ENCODE data around the gene TBX10. TPM values are rescaled to one million over a fixed set of nuclear protein-coding genes. Genes with fewer than 3 reads are reported as not detected.

The TBX10 gene
- total RNA-seq, 4 donors from 2014 or later = not detected

DNA sequence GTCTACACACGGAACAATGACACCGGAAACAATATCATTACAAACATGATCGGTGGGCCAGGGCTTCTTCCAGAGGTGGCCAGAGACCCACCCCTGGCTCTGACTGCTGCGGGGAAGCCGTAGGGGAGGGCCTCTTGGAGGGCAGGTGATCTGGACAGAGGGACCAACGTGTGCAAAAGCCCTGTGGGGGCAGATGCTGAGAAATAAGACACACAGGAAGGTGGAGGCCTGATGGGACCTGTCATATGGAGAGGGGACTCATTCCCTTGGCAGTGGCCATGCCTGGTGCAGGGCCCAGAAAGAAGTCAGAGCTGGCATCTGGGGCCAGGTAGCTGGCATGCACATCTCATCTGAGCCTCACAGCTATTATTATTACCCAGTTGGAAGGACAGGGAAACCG lies 33.8 kb upstream of the TBX10 start:
- no peaks in the 10 kb centered on the region for H3K36me3 ChIP-seq
- DNase-seq (no peak), ATAC-seq (no peak)
- H3K4me1 ChIP-seq = no peaks in the 10 kb centered on the region
- in situ Hi-C loops (cut with MboI; ENCODE audit: low sequenced_read_pairs in 4 of 4) (no loop called here), intact Hi-C loops (cut with DNase I; ENCODE audit: low total_unique reads) (no loop called here)
- no peak overlapping the region for H3K27ac ChIP-seq
- H3K9me3 ChIP-seq = no peaks in the 10 kb centered on the region
- TF ChIP-seq CTCF (IDR thresholded peaks at IDR 0.05 in 4 of 5, conservative IDR thresholded peaks at IDR 0.05 in 1 of 5) (no peak), POLR2A (IDR thresholded peaks at IDR 0.05) (no peak)
- H3K4me3 ChIP-seq = no peak overlapping the region
- H3K27me3 ChIP-seq = peaks cover 16 to 27% (median 16%) of the 10 kb centered on the region in 3 donors

- DNase-seq = no peak
- intact Hi-C loops (cut with DNase I; ENCODE audit: low total_unique reads) = no loop called here
- H3K4me1 ChIP-seq = no peaks in the 10 kb centered on the region
- in situ Hi-C loops (cut with MboI; ENCODE audit: low sequenced_read_pairs in 4 of 4) = no loop called here
- no peak overlapping the region for H3K4me3 ChIP-seq
- ATAC-seq = no peak
- TF ChIP-seq CTCF (IDR thresholded peaks at IDR 0.05 in 4 of 5, conservative IDR thresholded peaks at IDR 0.05 in 1 of 5) (no peak), POLR2A (IDR thresholded peaks at IDR 0.05) (no peak)
- no peak overlapping the region for H3K27ac ChIP-seq
- H3K27me3 ChIP-seq = peaks cover 15 to 20% (median 16%) of the 10 kb centered on the region in 3 donors
- H3K9me3 ChIP-seq = no peaks in the 10 kb centered on the region
- H3K36me3 ChIP-seq = no peaks in the 10 kb centered on the region
Measured at GRCh38 chr11:67671211-67671520, 31.6 kb upstream of the TBX10 start.

- no peak overlapping the region for H3K27ac ChIP-seq
- TF ChIP-seq CTCF (IDR thresholded peaks at IDR 0.05 in 4 of 5, conservative IDR thresholded peaks at IDR 0.05 in 1 of 5) (no peak), POLR2A (IDR thresholded peaks at IDR 0.05) (no peak)
- DNase-seq (no peak), ATAC-seq (no peak)
- H3K9me3 ChIP-seq = no peaks in the 10 kb centered on the region
- H3K4me3 ChIP-seq = no peak overlapping the region
- peaks cover 10 to 20% (median 16%) of the 10 kb centered on the region in 3 donors for H3K27me3 ChIP-seq
- H3K36me3 ChIP-seq = no peaks in the 10 kb centered on the region
- no peaks in the 10 kb centered on the region for H3K4me1 ChIP-seq
- in situ Hi-C loops (cut with MboI; ENCODE audit: low sequenced_read_pairs in 4 of 4) = no loop called here
- intact Hi-C loops (cut with DNase I; ENCODE audit: low total_unique reads) = no loop called here
Measured at GRCh38 chr11:67670316-67671210, 31.0 kb upstream of the TBX10 start.

DNA sequence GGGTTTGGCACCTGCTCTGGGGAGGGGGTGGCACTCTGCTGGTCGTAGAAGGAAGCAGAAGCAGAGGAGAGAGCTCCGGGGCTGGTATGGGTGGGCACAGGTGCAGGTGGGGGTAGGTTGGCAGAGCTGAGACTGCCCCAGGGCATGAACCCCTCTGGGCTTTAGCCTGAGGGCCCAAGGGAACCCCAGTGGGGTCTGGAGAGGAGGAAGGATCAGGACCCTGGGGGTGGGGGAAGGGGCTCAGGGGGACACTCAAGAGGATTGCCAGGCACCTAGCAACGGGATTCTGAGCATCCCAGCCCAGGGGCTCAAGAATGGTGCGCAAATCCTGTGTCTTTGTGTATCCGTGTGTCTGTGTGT lies 28.6 kb upstream of the TBX10 start:
- in situ Hi-C loops (cut with MboI; ENCODE audit: low sequenced_read_pairs in 4 of 4) = no loop called here
- TF ChIP-seq CTCF (IDR thresholded peaks at IDR 0.05 in 4 of 5, conservative IDR thresholded peaks at IDR 0.05 in 1 of 5) (no peak), POLR2A (IDR thresholded peaks at IDR 0.05) (no peak)
- DNase-seq (no peak), ATAC-seq (no peak)
- no peaks in the 10 kb centered on the region for H3K36me3 ChIP-seq
- no peak overlapping the region for H3K27ac ChIP-seq
- intact Hi-C loops (cut with DNase I; ENCODE audit: low total_unique reads) = no loop called here
- H3K9me3 ChIP-seq = no peaks in the 10 kb centered on the region
- H3K27me3 ChIP-seq = peaks cover 0 to 3% (median 0%) of the 10 kb centered on the region in 3 donors
- H3K4me1 ChIP-seq = no peaks in the 10 kb centered on the region
- no peak overlapping the region for H3K4me3 ChIP-seq

Measured in gastrocnemius medialis (tissue), 4 donors.